Measurements from ENCODE around the gene IP6K1.

DNA sequence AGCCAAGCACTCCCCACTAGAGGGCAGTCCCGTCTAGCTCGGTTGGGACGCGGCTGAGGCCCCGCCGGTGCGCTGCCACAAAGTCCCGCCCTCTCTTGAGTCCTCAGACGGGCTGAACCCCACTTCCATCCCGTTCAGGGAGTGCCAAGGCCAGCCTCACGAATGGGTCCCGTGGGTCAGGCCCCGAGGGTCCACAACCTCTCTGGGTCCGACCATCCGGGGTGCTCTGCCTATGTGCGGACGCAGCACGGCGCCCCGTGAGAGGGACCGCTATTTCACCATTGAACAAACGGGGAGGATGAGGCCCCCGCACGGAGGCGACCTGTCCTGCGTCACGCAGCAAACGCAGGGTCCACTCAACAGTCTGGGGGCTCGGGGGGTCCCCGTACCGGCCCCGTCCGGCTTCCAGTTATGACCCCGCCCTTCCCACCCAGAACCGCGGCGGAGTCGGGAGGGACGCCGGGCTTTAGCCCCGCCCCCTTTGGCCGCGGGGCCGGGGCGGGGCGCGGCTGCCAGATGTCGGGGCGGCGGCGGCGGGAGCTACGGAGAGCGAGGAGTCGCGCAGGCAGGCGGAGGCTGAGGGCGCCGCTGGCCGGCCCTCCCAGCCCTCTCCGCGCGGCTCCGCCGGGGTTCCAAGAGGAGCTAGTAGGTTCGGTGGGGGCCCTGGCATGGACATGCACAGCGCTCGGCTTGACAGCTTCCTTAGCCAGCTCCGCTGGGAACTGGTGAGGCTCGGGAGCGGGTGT is 16.6 kb upstream of the IP6K1 start, which contains the start of gene INKA1:
- no peak for TF ChIP-seq ZNF24 (IDR thresholded peaks at IDR 0.05)
- TF ChIP-seq, protein P1, sequence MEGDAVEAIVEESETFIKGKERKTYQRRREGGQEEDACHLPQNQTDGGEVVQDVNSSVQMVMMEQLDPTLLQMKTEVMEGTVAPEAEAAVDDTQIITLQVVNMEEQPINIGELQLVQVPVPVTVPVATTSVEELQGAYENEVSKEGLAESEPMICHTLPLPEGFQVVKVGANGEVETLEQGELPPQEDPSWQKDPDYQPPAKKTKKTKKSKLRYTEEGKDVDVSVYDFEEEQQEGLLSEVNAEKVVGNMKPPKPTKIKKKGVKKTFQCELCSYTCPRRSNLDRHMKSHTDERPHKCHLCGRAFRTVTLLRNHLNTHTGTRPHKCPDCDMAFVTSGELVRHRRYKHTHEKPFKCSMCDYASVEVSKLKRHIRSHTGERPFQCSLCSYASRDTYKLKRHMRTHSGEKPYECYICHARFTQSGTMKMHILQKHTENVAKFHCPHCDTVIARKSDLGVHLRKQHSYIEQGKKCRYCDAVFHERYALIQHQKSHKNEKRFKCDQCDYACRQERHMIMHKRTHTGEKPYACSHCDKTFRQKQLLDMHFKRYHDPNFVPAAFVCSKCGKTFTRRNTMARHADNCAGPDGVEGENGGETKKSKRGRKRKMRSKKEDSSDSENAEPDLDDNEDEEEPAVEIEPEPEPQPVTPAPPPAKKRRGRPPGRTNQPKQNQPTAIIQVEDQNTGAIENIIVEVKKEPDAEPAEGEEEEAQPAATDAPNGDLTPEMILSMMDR (IDR thresholded peaks at IDR 0.05 in 2 of 3, conservative IDR thresholded peaks at IDR 0.05 in 1 of 3; ENCODE audit: control insufficient read depth in 2 of 3, extremely low read depth in 1 of 3, insufficient read depth in 1 of 3, low read depth in 3 of 3, low read length in 3 of 3): peak; percentile 88 to 97 (median 93); a peak in 5 of 6 replicates
- no peak for TF ChIP-seq ZZZ3 (IDR thresholded peaks at IDR 0.05; ENCODE audit: control insufficient read depth, insufficient read length, low read depth)
- TF ChIP-seq ZNF274 (IDR thresholded peaks at IDR 0.05; ENCODE audit: insufficient read depth, insufficient read length): no peak
- TF ChIP-seq SIN3A (IDR thresholded peaks at IDR 0.05; ENCODE audit: low read depth, low read length): no peak; the same call in 1 of the 2 replicates
- no peak for TF ChIP-seq MAX (IDR thresholded peaks at IDR 0.05; ENCODE audit: low read depth, low read length)
- TF ChIP-seq, protein P2, sequence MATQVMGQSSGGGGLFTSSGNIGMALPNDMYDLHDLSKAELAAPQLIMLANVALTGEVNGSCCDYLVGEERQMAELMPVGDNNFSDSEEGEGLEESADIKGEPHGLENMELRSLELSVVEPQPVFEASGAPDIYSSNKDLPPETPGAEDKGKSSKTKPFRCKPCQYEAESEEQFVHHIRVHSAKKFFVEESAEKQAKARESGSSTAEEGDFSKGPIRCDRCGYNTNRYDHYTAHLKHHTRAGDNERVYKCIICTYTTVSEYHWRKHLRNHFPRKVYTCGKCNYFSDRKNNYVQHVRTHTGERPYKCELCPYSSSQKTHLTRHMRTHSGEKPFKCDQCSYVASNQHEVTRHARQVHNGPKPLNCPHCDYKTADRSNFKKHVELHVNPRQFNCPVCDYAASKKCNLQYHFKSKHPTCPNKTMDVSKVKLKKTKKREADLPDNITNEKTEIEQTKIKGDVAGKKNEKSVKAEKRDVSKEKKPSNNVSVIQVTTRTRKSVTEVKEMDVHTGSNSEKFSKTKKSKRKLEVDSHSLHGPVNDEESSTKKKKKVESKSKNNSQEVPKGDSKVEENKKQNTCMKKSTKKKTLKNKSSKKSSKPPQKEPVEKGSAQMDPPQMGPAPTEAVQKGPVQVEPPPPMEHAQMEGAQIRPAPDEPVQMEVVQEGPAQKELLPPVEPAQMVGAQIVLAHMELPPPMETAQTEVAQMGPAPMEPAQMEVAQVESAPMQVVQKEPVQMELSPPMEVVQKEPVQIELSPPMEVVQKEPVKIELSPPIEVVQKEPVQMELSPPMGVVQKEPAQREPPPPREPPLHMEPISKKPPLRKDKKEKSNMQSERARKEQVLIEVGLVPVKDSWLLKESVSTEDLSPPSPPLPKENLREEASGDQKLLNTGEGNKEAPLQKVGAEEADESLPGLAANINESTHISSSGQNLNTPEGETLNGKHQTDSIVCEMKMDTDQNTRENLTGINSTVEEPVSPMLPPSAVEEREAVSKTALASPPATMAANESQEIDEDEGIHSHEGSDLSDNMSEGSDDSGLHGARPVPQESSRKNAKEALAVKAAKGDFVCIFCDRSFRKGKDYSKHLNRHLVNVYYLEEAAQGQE (IDR thresholded peaks at IDR 0.05; ENCODE audit: low read depth, low read length): no peak
- no peak for TF ChIP-seq ZBED1 (IDR thresholded peaks at IDR 0.05; ENCODE audit: borderline replicate concordance)
- TF ChIP-seq, protein P3, sequence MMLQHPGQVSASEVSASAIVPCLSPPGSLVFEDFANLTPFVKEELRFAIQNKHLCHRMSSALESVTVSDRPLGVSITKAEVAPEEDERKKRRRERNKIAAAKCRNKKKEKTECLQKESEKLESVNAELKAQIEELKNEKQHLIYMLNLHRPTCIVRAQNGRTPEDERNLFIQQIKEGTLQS (IDR thresholded peaks at IDR 0.05; ENCODE audit: borderline replicate concordance, extremely low read depth, low read depth, low read length): no peak
- no peak for TF ChIP-seq ZNF217 (IDR thresholded peaks at IDR 0.05)
